ENCODE data around the gene PLCB4. TPM values are rescaled to one million over a fixed set of nuclear protein-coding genes. Genes with fewer than 3 reads are reported as not detected.
A peak's percentile ranks its signal among the peaks of the same experiment; 100 is the strongest.

PLCB4 gene
- polyA plus RNA-seq, 1 donor: 14.6 TPM

DNA sequence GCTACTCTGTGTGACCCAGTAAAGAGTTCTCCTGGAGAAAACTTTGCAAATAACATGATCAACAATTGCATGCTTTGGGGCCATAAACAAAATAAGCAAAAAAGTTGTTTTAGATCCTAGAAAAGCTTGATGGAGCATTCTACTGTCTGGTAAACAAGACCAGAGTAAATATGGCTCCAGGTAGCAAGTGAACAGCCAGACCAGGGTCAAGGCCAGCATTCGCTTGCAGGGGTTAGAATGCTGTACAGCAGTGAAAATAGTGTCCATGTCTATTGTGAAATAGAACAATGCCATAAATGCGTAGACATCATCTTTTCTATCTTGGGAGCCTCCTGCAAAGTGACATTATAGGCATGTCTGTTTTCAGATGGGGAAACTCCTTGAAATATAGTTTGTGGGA, 216.7 kb downstream of the PLCB4 start:
- WGBS (ENCODE audit: insufficient coverage, low lambda C conversion rate): no CpG with 5 or more reads among the region's 2 CpGs
- Histone ChIP-seq H3K9me3 (ENCODE audit: control insufficient read depth, low read depth, low read length) (no peaks in the 10 kb centered on the region), H3K27ac (ENCODE audit: low read length) (no peak overlapping the region), H3K36me3 (ENCODE audit: control insufficient read depth, insufficient read depth, low read length) (no peaks in the 10 kb centered on the region), H3K27me3 (ENCODE audit: control insufficient read depth, insufficient read depth, low read length) (no peaks in the 10 kb centered on the region), H3K4me3 (ENCODE audit: low read length) (no peak overlapping the region), H3K4me1 (ENCODE audit: control insufficient read depth, insufficient read depth, low read length) (no peaks in the 10 kb centered on the region)
- DNase-seq: no peak

DNA sequence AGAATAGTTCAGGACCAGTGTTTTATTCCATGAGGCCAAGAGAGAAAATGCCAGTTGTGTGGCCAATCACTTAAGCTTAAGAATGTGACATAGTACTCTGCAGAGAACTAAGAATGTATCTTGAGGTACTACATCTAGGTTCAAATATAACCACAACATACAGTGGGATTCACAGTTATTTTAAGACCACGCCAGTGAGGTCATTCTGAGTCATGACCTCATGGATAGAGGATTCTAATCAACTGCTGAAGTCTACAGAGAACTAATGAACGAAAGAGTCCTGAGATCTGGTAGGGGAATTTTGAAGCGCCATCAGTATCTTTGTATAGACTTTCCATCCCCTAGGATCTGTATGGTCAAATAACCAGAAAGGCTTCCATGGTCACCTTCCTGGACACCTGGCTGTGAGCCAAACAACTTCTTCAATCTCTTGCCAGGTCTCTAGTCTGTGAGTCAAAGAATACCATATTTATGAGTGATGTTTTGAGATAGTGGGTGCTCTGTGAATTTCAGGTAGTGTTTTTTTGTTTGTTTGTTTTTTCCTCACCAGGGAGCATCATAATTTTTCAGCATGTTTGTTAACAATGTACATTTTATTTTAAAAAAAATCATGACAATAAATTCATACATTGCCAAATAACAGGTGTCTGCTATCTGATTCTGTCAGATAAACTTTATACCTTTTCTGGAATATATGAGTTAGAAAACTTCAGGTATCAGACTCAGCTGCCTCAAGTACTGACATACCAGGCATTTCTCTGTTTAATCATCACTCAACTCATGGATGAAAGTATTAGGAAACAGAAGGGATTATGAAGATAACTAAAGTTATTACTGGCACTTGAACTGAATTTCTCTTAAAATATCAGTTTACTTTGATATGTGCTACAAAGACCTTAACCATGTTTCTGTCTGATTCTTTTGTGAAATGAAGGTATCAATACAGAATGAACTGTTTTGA, 217.9 kb downstream of the PLCB4 start:
- H3K9me3 ChIP-seq (ENCODE audit: control insufficient read depth, low read depth, low read length): no peaks in the 10 kb centered on the region
- no peak for DNase-seq
- no peak overlapping the region for H3K27ac ChIP-seq (ENCODE audit: low read length)
- H3K4me3 ChIP-seq (ENCODE audit: low read length): no peak overlapping the region
- WGBS (ENCODE audit: insufficient coverage, low lambda C conversion rate): no CpG with 5 or more reads among the region's 3 CpGs
- no peaks in the 10 kb centered on the region for H3K36me3 ChIP-seq (ENCODE audit: control insufficient read depth, insufficient read depth, low read length)
- no peaks in the 10 kb centered on the region for H3K27me3 ChIP-seq (ENCODE audit: control insufficient read depth, insufficient read depth, low read length)
- no peaks in the 10 kb centered on the region for H3K4me1 ChIP-seq (ENCODE audit: control insufficient read depth, insufficient read depth, low read length)

DNA sequence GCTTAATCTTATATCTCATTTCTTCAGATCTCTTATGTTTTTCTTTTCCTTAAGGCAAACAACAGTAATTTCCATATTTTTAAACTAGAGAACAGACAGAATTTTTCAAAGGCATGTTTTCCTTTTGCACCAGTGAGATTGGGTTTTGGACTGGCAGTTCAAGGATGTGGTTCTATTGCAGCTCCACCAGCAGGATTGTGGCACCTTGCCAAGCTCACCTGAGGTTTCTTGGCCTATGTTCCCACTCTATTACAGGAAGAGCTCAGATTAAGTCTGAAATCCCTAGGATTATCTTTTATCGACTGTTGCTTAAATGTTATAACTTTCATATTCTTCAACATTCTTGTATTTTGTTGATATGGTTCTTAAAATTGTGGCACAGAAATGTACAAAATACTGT, 218.9 kb downstream of the PLCB4 start:
- no peaks in the 10 kb centered on the region for H3K9me3 ChIP-seq (ENCODE audit: control insufficient read depth, low read depth, low read length)
- WGBS (ENCODE audit: insufficient coverage, low lambda C conversion rate): no CpG with 5 or more reads among the region's 1 CpG
- H3K36me3 ChIP-seq (ENCODE audit: control insufficient read depth, insufficient read depth, low read length): no peaks in the 10 kb centered on the region
- no peaks in the 10 kb centered on the region for H3K27me3 ChIP-seq (ENCODE audit: control insufficient read depth, insufficient read depth, low read length)
- no peaks in the 10 kb centered on the region for H3K4me1 ChIP-seq (ENCODE audit: control insufficient read depth, insufficient read depth, low read length)
- peak in 1 of 2 donors; percentile 27 for DNase-seq
- no peak overlapping the region for H3K4me3 ChIP-seq (ENCODE audit: low read length)
- H3K27ac ChIP-seq (ENCODE audit: low read length): no peak overlapping the region

DNA sequence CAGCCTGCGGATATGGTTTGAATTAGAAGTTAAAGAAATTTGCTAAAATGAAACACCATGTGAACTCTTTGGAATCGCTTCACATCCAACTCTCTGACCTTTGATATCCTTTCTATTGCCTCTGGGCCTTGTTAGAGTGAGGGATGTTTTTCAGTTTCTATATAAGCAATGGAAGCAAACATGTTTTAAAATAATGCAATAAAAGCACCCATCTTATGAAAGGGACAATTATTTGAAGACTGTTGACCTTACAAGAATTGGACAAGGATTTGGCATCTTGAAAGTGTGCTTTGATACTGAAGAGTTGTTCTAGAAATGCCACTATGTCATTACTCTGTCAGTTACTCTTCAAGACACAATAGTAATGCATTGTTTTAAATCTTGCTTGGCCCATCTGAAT, 221.4 kb downstream of the PLCB4 start:
- no peaks in the 10 kb centered on the region for H3K9me3 ChIP-seq (ENCODE audit: control insufficient read depth, low read depth, low read length)
- H3K4me3 ChIP-seq (ENCODE audit: low read length): no peak overlapping the region
- no CpG with 5 or more reads among the region's 2 CpGs for WGBS (ENCODE audit: insufficient coverage, low lambda C conversion rate)
- no peak overlapping the region for H3K27ac ChIP-seq (ENCODE audit: low read length)
- no peak for DNase-seq
- H3K27me3 ChIP-seq (ENCODE audit: control insufficient read depth, insufficient read depth, low read length): no peaks in the 10 kb centered on the region
- no peaks in the 10 kb centered on the region for H3K4me1 ChIP-seq (ENCODE audit: control insufficient read depth, insufficient read depth, low read length)
- H3K36me3 ChIP-seq (ENCODE audit: control insufficient read depth, insufficient read depth, low read length): no peaks in the 10 kb centered on the region

DNA sequence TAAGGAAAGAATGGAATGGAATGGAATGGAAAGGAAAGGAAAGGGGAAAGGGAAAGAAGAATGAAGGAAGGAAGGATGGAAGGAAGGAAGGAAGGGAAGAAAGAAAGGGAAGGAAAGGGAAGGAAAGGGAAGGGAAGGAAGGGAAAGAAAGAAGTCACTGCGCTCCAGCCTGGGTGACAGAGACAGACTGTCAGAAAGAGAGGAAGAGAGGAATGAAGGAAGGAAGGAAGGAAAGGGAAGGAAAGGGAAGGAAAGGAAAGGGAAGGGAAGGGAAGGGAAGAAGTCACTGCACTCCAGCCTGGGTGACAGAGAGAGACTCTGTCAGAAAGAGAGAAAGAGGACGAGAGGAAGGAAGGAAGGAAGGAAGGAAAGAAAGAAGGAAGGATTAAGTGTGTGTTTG, 224.3 kb downstream of the PLCB4 start:
- H3K9me3 ChIP-seq (ENCODE audit: control insufficient read depth, low read depth, low read length): no peaks in the 10 kb centered on the region
- DNase-seq: no peak
- 90% methylated on average over 2 of the region's 2 CpGs for WGBS (ENCODE audit: insufficient coverage, low lambda C conversion rate)
- no peak overlapping the region for H3K4me3 ChIP-seq (ENCODE audit: low read length)
- H3K27me3 ChIP-seq (ENCODE audit: control insufficient read depth, insufficient read depth, low read length): no peaks in the 10 kb centered on the region
- H3K27ac ChIP-seq (ENCODE audit: low read length): no peak overlapping the region
- no peaks in the 10 kb centered on the region for H3K36me3 ChIP-seq (ENCODE audit: control insufficient read depth, insufficient read depth, low read length)
- H3K4me1 ChIP-seq (ENCODE audit: control insufficient read depth, insufficient read depth, low read length): no peaks in the 10 kb centered on the region

DNA sequence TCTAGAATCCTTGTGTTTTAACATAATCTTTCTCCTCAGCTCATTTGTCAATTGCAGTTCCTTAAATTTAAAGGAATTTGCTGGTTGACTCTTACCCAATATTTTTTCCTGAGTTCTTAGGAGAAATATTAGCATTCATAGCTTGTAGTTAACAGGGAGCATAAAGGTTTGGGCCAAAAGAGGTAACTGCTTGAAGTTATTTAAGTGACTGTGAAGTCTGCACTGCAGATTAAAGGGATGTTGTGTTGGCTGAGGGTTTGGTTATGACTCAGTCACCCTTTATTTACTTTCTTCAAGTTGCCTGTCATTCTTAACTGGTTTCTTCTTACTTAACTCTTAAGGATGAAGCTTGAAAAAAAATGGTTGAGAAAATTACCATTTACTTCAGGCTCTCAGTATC, 225.2 kb downstream of the PLCB4 start:
- Histone ChIP-seq H3K4me1 (ENCODE audit: control insufficient read depth, insufficient read depth, low read length) (no peaks in the 10 kb centered on the region), H3K9me3 (ENCODE audit: control insufficient read depth, low read depth, low read length) (no peaks in the 10 kb centered on the region), H3K27ac (ENCODE audit: low read length) (no peak overlapping the region), H3K36me3 (ENCODE audit: control insufficient read depth, insufficient read depth, low read length) (no peaks in the 10 kb centered on the region), H3K27me3 (ENCODE audit: control insufficient read depth, insufficient read depth, low read length) (no peaks in the 10 kb centered on the region), H3K4me3 (ENCODE audit: low read length) (no peak overlapping the region)
- DNase-seq: no peak

DNA sequence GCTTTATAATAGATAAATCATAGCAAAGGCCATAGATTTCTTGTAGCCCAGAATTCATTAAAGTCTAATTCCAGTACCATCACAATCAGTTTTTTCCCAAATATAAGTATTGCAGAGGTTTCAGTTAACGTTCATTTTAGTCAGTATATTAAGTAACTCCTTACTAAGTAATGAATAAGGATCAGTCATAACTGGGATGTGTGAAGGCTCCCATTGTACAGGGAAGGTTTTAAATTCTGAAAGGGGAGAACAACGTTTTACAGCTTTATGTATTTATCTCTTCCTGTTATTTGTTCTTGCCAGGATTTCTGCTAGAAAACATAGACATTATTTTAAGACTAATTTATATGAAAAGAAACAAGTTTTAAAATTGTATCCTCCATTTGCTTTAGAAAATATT, 230.0 kb downstream of the PLCB4 start:
- DNase-seq: no peak
- Histone ChIP-seq H3K4me3 (ENCODE audit: low read length) (no peak overlapping the region), H3K36me3 (ENCODE audit: control insufficient read depth, insufficient read depth, low read length) (no peaks in the 10 kb centered on the region), H3K27ac (ENCODE audit: low read length) (no peak overlapping the region), H3K27me3 (ENCODE audit: control insufficient read depth, insufficient read depth, low read length) (no peaks in the 10 kb centered on the region), H3K4me1 (ENCODE audit: control insufficient read depth, insufficient read depth, low read length) (no peaks in the 10 kb centered on the region), H3K9me3 (ENCODE audit: control insufficient read depth, low read depth, low read length) (no peaks in the 10 kb centered on the region)
- 67% methylated on average over 1 of the region's 2 CpGs for WGBS (ENCODE audit: insufficient coverage, low lambda C conversion rate)

DNA sequence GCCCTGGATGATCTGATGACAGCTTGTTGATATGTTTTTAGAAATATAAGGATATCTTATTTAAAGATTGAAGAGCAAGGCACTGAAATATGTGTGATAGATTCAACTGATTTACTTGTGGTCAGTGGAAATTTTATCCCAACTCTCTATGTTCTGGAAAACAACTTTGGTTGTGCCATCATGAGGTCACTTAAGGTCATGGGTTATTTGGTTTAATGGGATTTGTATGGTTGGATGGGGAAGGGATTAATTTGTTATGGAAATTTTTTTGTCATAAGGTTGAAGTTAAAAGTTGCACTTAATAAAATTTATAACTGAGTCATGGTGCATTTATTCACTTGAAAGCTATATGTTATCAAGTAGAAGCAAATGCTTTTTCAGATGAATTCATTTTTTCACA, 231.2 kb downstream of the PLCB4 start:
- Histone ChIP-seq H3K27me3 (ENCODE audit: control insufficient read depth, insufficient read depth, low read length) (no peaks in the 10 kb centered on the region), H3K4me3 (ENCODE audit: low read length) (no peak overlapping the region), H3K4me1 (ENCODE audit: control insufficient read depth, insufficient read depth, low read length) (no peaks in the 10 kb centered on the region), H3K27ac (ENCODE audit: low read length) (no peak overlapping the region), H3K9me3 (ENCODE audit: control insufficient read depth, low read depth, low read length) (no peaks in the 10 kb centered on the region), H3K36me3 (ENCODE audit: control insufficient read depth, insufficient read depth, low read length) (no peaks in the 10 kb centered on the region)
- no peak for DNase-seq

DNA sequence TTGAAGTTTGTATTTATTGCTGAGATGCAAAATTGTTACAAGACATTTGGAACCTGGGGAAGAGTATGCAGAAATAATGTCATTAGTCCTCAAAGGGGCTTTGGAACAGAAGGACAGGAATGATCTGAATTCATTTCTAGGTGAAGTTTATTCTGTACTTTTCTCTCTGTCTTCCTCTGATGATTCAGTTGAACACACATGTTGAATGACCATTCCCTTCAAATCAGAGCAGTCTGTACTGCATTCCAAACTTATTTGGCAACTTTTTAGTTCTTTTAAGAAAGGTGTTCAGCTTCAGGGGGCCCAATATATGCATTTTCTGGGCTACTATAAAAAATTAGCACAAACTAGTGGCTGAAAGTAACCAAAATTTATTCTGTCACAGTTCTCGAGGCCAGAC, 231.6 kb downstream of the PLCB4 start:
- no peaks in the 10 kb centered on the region for H3K4me1 ChIP-seq (ENCODE audit: control insufficient read depth, insufficient read depth, low read length)
- no peak overlapping the region for H3K27ac ChIP-seq (ENCODE audit: low read length)
- no peaks in the 10 kb centered on the region for H3K27me3 ChIP-seq (ENCODE audit: control insufficient read depth, insufficient read depth, low read length)
- H3K36me3 ChIP-seq (ENCODE audit: control insufficient read depth, insufficient read depth, low read length): no peaks in the 10 kb centered on the region
- DNase-seq: no peak
- no peaks in the 10 kb centered on the region for H3K9me3 ChIP-seq (ENCODE audit: control insufficient read depth, low read depth, low read length)
- no CpG with 5 or more reads among the region's 1 CpG for WGBS (ENCODE audit: insufficient coverage, low lambda C conversion rate)
- H3K4me3 ChIP-seq (ENCODE audit: low read length): no peak overlapping the region

DNA sequence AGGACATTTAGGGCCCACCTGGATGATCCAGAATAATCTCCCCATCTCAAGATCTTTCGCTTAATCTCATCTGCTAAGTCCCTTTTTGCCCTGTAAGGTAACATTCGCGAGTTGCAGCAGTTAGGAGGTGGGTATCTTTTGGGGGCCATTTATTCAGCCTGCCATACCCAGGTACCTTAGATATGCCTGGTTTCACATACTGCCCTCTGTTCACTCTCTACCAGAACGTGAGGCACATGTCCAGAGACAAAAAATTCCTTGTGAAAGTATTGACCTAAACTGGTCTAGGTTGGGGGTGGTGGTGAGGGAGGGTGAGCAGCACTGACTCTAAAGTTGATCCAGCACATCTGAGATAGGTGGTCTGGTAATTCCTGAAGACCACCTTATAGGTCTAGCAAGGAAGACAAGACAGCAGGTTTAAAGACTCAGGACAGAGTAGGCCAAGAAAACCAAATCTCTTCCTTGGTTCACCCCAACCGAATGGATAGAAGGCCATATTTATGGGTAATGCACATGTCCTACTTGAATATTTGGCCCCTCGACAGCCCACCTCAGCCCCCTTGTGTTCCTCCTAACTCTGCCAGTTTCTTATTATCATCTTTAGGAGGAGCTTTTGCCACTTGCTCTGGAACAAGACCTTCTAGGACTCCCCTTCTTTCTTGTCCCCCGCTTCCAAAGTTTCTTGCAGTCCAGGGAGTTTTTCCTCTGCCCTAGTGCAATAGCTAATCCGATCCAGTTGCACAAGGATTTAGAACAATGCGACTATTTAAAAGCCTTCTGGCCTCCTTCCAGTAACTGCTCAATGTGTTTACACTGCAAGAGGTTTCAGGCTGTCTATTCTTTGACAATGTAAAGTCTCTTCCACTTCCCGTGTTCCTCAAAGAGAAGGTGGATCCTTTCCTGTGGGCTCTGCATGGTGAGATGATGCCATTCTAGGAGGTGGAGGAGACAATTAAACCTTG, 232.5 kb downstream of the PLCB4 start:
- no peak overlapping the region for H3K4me3 ChIP-seq (ENCODE audit: low read length)
- no peaks in the 10 kb centered on the region for H3K36me3 ChIP-seq (ENCODE audit: control insufficient read depth, insufficient read depth, low read length)
- H3K4me1 ChIP-seq (ENCODE audit: control insufficient read depth, insufficient read depth, low read length): no peaks in the 10 kb centered on the region
- 80% methylated on average over 4 of the region's 10 CpGs for WGBS (ENCODE audit: insufficient coverage, low lambda C conversion rate)
- peak in 1 of 2 donors; percentile 69 for DNase-seq
- H3K27me3 ChIP-seq (ENCODE audit: control insufficient read depth, insufficient read depth, low read length): no peaks in the 10 kb centered on the region
- no peaks in the 10 kb centered on the region for H3K9me3 ChIP-seq (ENCODE audit: control insufficient read depth, low read depth, low read length)
- no peak overlapping the region for H3K27ac ChIP-seq (ENCODE audit: low read length)

All from large intestine (tissue), 3 donors.